H1 (cell line): ENCODE data around the gene SYMPK. TPM values are rescaled to one million over a fixed set of nuclear protein-coding genes. Genes with fewer than 3 reads are reported as not detected.

ENCODE experiments used
- CTCF ChIA-PET: fragments of 300-600 bp; sonication (Branson Sonifier 250); formaldehyde crosslinking; loops from one replicate; lab custom pipeline; 2021; ENCODE audit not compliant: partially characterized antibody; lab: Charles Lee
- POLR2A ChIA-PET: fragments of 300-600 bp; sonication (Branson Sonifier 250); formaldehyde crosslinking; loops from one replicate; lab custom pipeline; 2021; ENCODE audit warnings: inconsistent platforms; ENCODE audit not compliant: partially characterized antibody; lab: Charles Lee
- DNase-seq, 2 experiments: peaks; one replicate each; pipeline versions ENCODE4 v3.0.0 to v3.0.0-alpha.2; 2010 to 2022; ENCODE audit warnings: low spot score in 2 of 2, low read depth in 1 of 2, mixed read lengths in 1 of 2
- FAIRE-seq: peaks from 2 replicates; lab custom pipeline; 2011; peaks lifted over from hg19 to GRCh38; lab: Jason Lieb, UNC
- H2AFZ ChIP-seq: 2 replicates; pipeline ENCODE4 v1.8.1; 2012; ENCODE audit warnings: low read length, inconsistent platforms
- H2AK5ac ChIP-seq: 2 replicates; pipeline ENCODE4 v1.6.1; 2013; ENCODE audit warnings: low read depth, low read length
- H2BK120ac ChIP-seq: replicated peaks from 2 replicates; pipeline ENCODE3; 2013; ENCODE audit warnings: low read depth, low read length, inconsistent platforms
- H2BK12ac ChIP-seq: 2 replicates; pipeline ENCODE4 v1.6.1; 2013; ENCODE audit warnings: low read depth, low read length
- H2BK15ac ChIP-seq: 2 replicates; pipeline ENCODE4 v1.6.1; 2013; ENCODE audit warnings: low read length
- H2BK20ac ChIP-seq: 2 replicates; pipeline ENCODE4 v1.6.1; 2013; ENCODE audit warnings: low read length
- H2BK5ac ChIP-seq: 2 replicates; pipeline ENCODE4 v1.6.1; 2013; ENCODE audit warnings: low read depth, low read length
- H3K14ac ChIP-seq: 2 replicates; pipeline ENCODE4 v1.6.1; 2013; ENCODE audit warnings: inconsistent platforms; ENCODE audit not compliant: insufficient read length
- H3K18ac ChIP-seq: 2 replicates; pipeline ENCODE4 v1.6.1; 2013; ENCODE audit warnings: low read length; ENCODE audit errors: extremely low read depth
- H3K23ac ChIP-seq: 2 replicates; pipeline ENCODE4 v1.6.1; 2013; ENCODE audit warnings: inconsistent platforms; ENCODE audit not compliant: insufficient read length
- H3K23me2 ChIP-seq: 2 replicates; pipeline ENCODE4 v1.6.1; 2013; ENCODE audit warnings: low read depth, low read length
- H3K27ac ChIP-seq: 2 replicates; pipeline ENCODE4 v1.6.1; 2011; ENCODE audit warnings: low read depth, low read length, inconsistent platforms
- H3K27me3 ChIP-seq, 4 experiments: replicated peaks in 1 of 4; 1 replicate in 1 of 4; 2 replicates in 3 of 4; pipeline versions ENCODE4 v1.6.1 to v1.8.1; 2011 to 2013; ENCODE audit warnings: low read length in 3 of 4, mild to moderate bottlenecking in 3 of 4, inconsistent platforms in 2 of 4, mixed read lengths in 2 of 4, moderate library complexity in 1 of 4; ENCODE audit not compliant: control insufficient read depth in 3 of 4, insufficient read depth in 3 of 4; ENCODE audit errors: extremely low read depth in 1 of 4
- H3K36me3 ChIP-seq, 4 experiments: 2 replicates each; pipeline versions ENCODE4 v1.6.1 to v1.8.1; 2011 to 2013; ENCODE audit warnings: mild to moderate bottlenecking in 4 of 4, low read length in 3 of 4, moderate library complexity in 2 of 4, control low read depth in 1 of 4, inconsistent platforms in 1 of 4; ENCODE audit not compliant: insufficient read depth in 4 of 4, control insufficient read depth in 2 of 4
- H3K4ac ChIP-seq: replicated peaks from 2 replicates; pipeline ENCODE3; 2013; ENCODE audit warnings: low read length, low read depth, mixed read lengths, inconsistent platforms; ENCODE audit not compliant: insufficient read length
- H3K4me1 ChIP-seq, 4 experiments: replicated peaks in 1 of 4; 1 replicate in 1 of 4; 2 replicates in 3 of 4; pipeline versions ENCODE4 v1.6.1 to v1.8.1; 2011 to 2013; ENCODE audit warnings: low read length in 3 of 4, inconsistent platforms in 2 of 4, mixed read lengths in 1 of 4; ENCODE audit not compliant: insufficient read depth in 4 of 4, control insufficient read depth in 3 of 4
- H3K4me2 ChIP-seq, 2 experiments: 2 replicates each; pipeline versions ENCODE4 v1.6.1 to v1.8.1; 2011 to 2013; ENCODE audit warnings: low read depth in 2 of 2, low read length in 2 of 2, control low read depth in 1 of 2, inconsistent platforms in 1 of 2, mild to moderate bottlenecking in 1 of 2; ENCODE audit not compliant: insufficient read depth in 1 of 2
- H3K4me3 ChIP-seq, 4 experiments: fragments of 200-600, 300-600 bp in 1 of 4; sonication (generic), shearing (Covaris generic), sonication (Bioruptor Twin) in 1 of 4; 2 replicates each; pipeline versions ENCODE4 v1.5.1 to v1.8.1; 2011 to 2016; ENCODE audit warnings: low read length in 4 of 4, low read depth in 3 of 4, control low read depth in 2 of 4, inconsistent platforms in 2 of 4, mild to moderate bottlenecking in 2 of 4, mixed read lengths in 1 of 4, moderate library complexity in 1 of 4; ENCODE audit not compliant: insufficient read depth in 2 of 4; ENCODE audit errors: extremely low read depth in 1 of 4
- H3K56ac ChIP-seq: replicated peaks from 2 replicates; pipeline ENCODE3; 2013; ENCODE audit warnings: low read depth, mild to moderate bottlenecking, mixed read lengths, low read length, inconsistent platforms; ENCODE audit not compliant: insufficient read length
- H3K79me1 ChIP-seq: 2 replicates; pipeline ENCODE4 v1.6.1; 2013; ENCODE audit warnings: low read depth, low read length, control low read depth
- H3K79me2 ChIP-seq, 2 experiments: 2 replicates each; pipeline versions ENCODE4 v1.6.1 to v1.8.1; 2012 to 2013; ENCODE audit warnings: low read length in 2 of 2, mild to moderate bottlenecking in 2 of 2, inconsistent platforms in 1 of 2; ENCODE audit not compliant: insufficient read depth in 2 of 2, control insufficient read depth in 1 of 2
- H3K9ac ChIP-seq, 4 experiments: replicated peaks in 1 of 4; 1 replicate in 1 of 4; 2 replicates in 3 of 4; pipeline versions ENCODE4 v1.6.1 to v1.8.1; 2011 to 2013; ENCODE audit warnings: low read depth in 3 of 4, low read length in 3 of 4, control low read depth in 2 of 4, mild to moderate bottlenecking in 2 of 4, moderate library complexity in 2 of 4, inconsistent platforms in 1 of 4; ENCODE audit errors: extremely low read depth in 1 of 4
- H3K9me3 ChIP-seq, 2 experiments: 2 replicates each; pipeline versions ENCODE4 v1.6.1 to v1.8.1; 2012 to 2013; ENCODE audit warnings: mild to moderate bottlenecking in 2 of 2, moderate library complexity in 2 of 2, control low read depth in 1 of 2, inconsistent platforms in 1 of 2, low read depth in 1 of 2, low read length in 1 of 2, mixed read lengths in 1 of 2; ENCODE audit not compliant: insufficient read depth in 2 of 2
- H4K20me1 ChIP-seq, 2 experiments: replicated peaks in 1 of 2; 2 replicates each; pipeline versions ENCODE3 to v1.8.1; 2011 to 2013; ENCODE audit warnings: inconsistent platforms in 2 of 2, low read length in 2 of 2, mild to moderate bottlenecking in 1 of 2; ENCODE audit not compliant: insufficient read depth in 2 of 2, control insufficient read depth in 1 of 2
- H4K5ac ChIP-seq: 2 replicates; pipeline ENCODE4 v1.6.1; 2013; ENCODE audit warnings: low read length, low read depth, mixed read lengths, inconsistent platforms; ENCODE audit not compliant: insufficient read length
- H4K8ac ChIP-seq: 2 replicates; pipeline ENCODE4 v1.8.0; 2013; ENCODE audit warnings: mild to moderate bottlenecking, moderate library complexity, low read length, inconsistent platforms; ENCODE audit not compliant: insufficient read depth; ENCODE audit errors: extremely low read depth
- H4K91ac ChIP-seq: replicated peaks from 2 replicates; pipeline ENCODE3; 2013; ENCODE audit warnings: low read length, mixed read lengths, inconsistent platforms; ENCODE audit not compliant: insufficient read length
- BCL11A ChIP-seq, 2 experiments: IDR thresholded peaks; one replicate each; pipeline ENCODE4 v1.6.1; 2011; ENCODE audit warnings: low read depth in 2 of 2, low read length in 2 of 2, mild to moderate bottlenecking in 2 of 2
- CHD2 ChIP-seq: IDR thresholded peaks from 2 replicates; pipeline ENCODE4 v1.6.1; 2012; ENCODE audit warnings: low read length, improper control_type of control experiment
- CTBP2 ChIP-seq: IDR thresholded peaks from 2 replicates; pipeline ENCODE4 v1.7.0; 2011; ENCODE audit warnings: borderline replicate concordance, mild to moderate bottlenecking, moderate library complexity, mixed read lengths, low read length; ENCODE audit not compliant: insufficient read depth, insufficient read length
- EZH2 ChIP-seq: fragments of 200-600 bp; sonication (generic); IDR thresholded peaks from 2 replicates; pipeline ENCODE4 v1.7.1; 2012; ENCODE audit warnings: low read depth, mild to moderate bottlenecking, moderate library complexity, low read length, inconsistent platforms; ENCODE audit not compliant: severe bottlenecking
- GTF2F1 ChIP-seq: IDR thresholded peaks from 2 replicates; pipeline ENCODE4 v1.6.1; 2012; ENCODE audit warnings: low read depth, low read length, improper control_type of control experiment, borderline replicate concordance
- HDAC2 ChIP-seq, 2 experiments: fragments of 300-600 bp in 1 of 2; sonication (generic) in 1 of 2; IDR thresholded peaks; 2 replicates each; pipeline ENCODE4 v1.6.1; 2011 to 2012; ENCODE audit warnings: low read depth in 2 of 2, low read length in 2 of 2, mild to moderate bottlenecking in 2 of 2, moderate library complexity in 2 of 2, borderline replicate concordance in 1 of 2, inconsistent platforms in 1 of 2
- HDAC6 ChIP-seq: IDR thresholded peaks from one replicate; pipeline ENCODE4 v1.7.1; 2012; ENCODE audit warnings: low read depth, mild to moderate bottlenecking, inconsistent platforms, low read length, moderate library complexity
- POLR2A ChIP-seq, 2 experiments: IDR thresholded peaks; 1 replicate in 1 of 2; 2 replicates in 1 of 2; pipeline ENCODE4 v1.6.1; 2011; ENCODE audit warnings: low read depth in 2 of 2, low read length in 2 of 2, mild to moderate bottlenecking in 2 of 2; ENCODE audit errors: control extremely low read depth in 1 of 2
- WGBS, 2 experiments: shearing (Covaris generic) in 1 of 2; methylation state at CpG; one replicate each; pipeline versions ENCODE4 v1.1.6 to v1.1.7; 2013 to 2015; ENCODE audit warnings: low lambda C conversion rate in 2 of 2, mixed read lengths in 2 of 2, inconsistent platforms in 1 of 2, low coverage in 1 of 2, missing lambda C conversion rate in 1 of 2; ENCODE audit not compliant: insufficient replicate concordance in 2 of 2, insufficient coverage in 1 of 2, insufficient read length in 1 of 2; ENCODE audit errors: extremely low coverage in 1 of 2, missing lambda C conversion rate in 1 of 2; 5-methylcytosine and 5-hydroxymethylcytosine counted together
- polyA plus RNA-seq, 7 experiments: library from polyadenylated mRNA; depleted of rRNA in 3 of 7; stranded (reverse) in 5 of 7; unstranded in 2 of 7; fragments of >200 nt in 5 of 7; fragments of 200-250 nt in 2 of 7; gene quantifications; 1 replicate in 5 of 7; 2 replicates in 1 of 7; 4 replicates in 1 of 7; pipeline versions ENCODE4 v1.2.1 to v1.2.3, GENCODE V29; 2011 to 2013; ENCODE audit warnings: missing spikeins in 2 of 7, mixed read lengths in 2 of 7
- total RNA-seq: library from RNA; stranded (reverse); fragmentation: NEBNext Ultra II Directional; extraction: Animal tissue kit (Norgen Biotek cat#: 25700); gene quantifications from 2 replicates; pipeline ENCODE4 v1.2.1, GENCODE V29; 2021

Gene SYMPK
- total and polyA plus RNA-seq, 2 of the 8 experiments (the other 6 are each of a cell fraction or from before 2014, with no cell fraction given): 93.6 to 99.5 TPM

DNA sequence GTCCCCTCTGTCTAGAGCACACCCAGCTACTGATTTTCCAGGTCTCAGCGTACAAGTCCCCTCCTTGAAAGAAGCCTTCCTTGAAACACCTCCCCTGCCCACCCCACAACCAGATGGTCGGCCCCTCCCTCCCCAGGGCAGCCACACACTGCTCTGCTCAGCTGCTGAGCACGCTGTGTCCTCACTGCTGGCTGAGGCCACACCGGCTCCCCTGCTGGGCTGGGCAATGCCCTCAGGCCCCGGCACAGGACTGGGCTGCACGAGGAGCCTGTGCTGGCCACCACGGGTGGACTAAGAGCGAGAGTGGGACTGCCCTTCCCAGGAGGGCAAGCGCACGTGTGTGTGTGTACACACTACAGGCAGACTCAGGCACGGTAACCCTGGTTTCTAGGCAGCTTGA is 36.0 kb downstream of the SYMPK start:
- Histone ChIP-seq H3K27me3 (no peaks in the 10 kb centered on the region), H3K56ac (no peak overlapping the region), H3K4me1 (no peaks in the 10 kb centered on the region), H4K8ac (no peak overlapping the region), H3K4ac (no peak overlapping the region), H2AFZ (no peak overlapping the region), H3K4me3 (no peak overlapping the region), H3K79me2 (no peaks in the 10 kb centered on the region), H3K9me3 (no peaks in the 10 kb centered on the region), H2BK15ac (no peak overlapping the region), H3K4me2 (no peak overlapping the region), H3K27ac (no peak overlapping the region), H4K91ac (no peak overlapping the region), H2BK12ac (no peak overlapping the region), H4K5ac (no peak overlapping the region), H3K23me2 (0 out of 2 replicates have a peak, but pooled peaks cover 1% of the 10 kb centered on the region), H2AK5ac (no peak overlapping the region), H2BK5ac (no peak overlapping the region; the same call in 1 of the 2 replicates), H3K9ac (no peak overlapping the region), H2BK20ac (no peak overlapping the region), H4K20me1 (peaks cover 5 to 19% of the 10 kb centered on the region in 2 experiments), H3K23ac (no peak overlapping the region), H3K18ac (no peak overlapping the region), H3K79me1 (no peaks in the 10 kb centered on the region), H2BK120ac (no peak overlapping the region), H3K14ac (no peak overlapping the region), H3K36me3 (peaks cover 49 to 73% (median 69%) of the 10 kb centered on the region in 4 experiments)
- TF ChIP-seq GTF2F1 (no peak), BCL11A (IDR thresholded peaks at IDR 0.05; ENCODE audit: low read depth in 2 of 2, low read length in 2 of 2) (no peak), POLR2A (IDR thresholded peaks at IDR 0.05; ENCODE audit: control extremely low read depth in 1 of 2, low read depth in 2 of 2, low read length in 2 of 2) (no peak), HDAC2 (IDR thresholded peaks at IDR 0.05; ENCODE audit: borderline replicate concordance in 1 of 2, low read depth in 2 of 2, low read length in 2 of 2) (no peak), CTBP2 (no peak), EZH2 (no peak), CHD2 (no peak), HDAC6 (no peak)
- 87% methylated on average over 9 of the region's 11 CpGs; no CpG with 5 or more reads in 1 of the 2 experiments for WGBS, 2 experiments
- FAIRE-seq (no peak), DNase-seq (no peak)
- ChIA-PET CTCF (interaction anchor here (0.6 to 5.3 kb wide), 6 partner anchors 9 to 1594 kb away, joined by 3 to 42 read pairs (median 3); no protein-coding TSS in a partner anchor), POLR2A (interaction anchor here (1.0 to 2.6 kb wide), 12 partner anchors 9 to 58 kb away, joined by 3 to 8 read pairs (median 4); partner anchors contain the start of gene SIX5)
